ENCODE measurements around the gene CASP1.
A peak's percentile ranks its signal among the peaks of the same experiment; 100 is the strongest.
"Not testable (repeated sequence)": the region's sequence is repeated elsewhere in the genome, so short reads cannot be mapped to it uniquely, and the experiment has no call there.

The CASP1 gene

GRCh38 chr11:105034813-105035620, at the start of gene CASP1:
TSS of gene CASP1 (minus strand) at chr11:105035144. CDS start at chr11:105035113, 31 bp downstream.
- no peak for DNase-seq

GRCh38 chr11:105081412-105082150, 46.6 kb upstream of the CASP1 start:
- DNase-seq: no peak

DNA sequence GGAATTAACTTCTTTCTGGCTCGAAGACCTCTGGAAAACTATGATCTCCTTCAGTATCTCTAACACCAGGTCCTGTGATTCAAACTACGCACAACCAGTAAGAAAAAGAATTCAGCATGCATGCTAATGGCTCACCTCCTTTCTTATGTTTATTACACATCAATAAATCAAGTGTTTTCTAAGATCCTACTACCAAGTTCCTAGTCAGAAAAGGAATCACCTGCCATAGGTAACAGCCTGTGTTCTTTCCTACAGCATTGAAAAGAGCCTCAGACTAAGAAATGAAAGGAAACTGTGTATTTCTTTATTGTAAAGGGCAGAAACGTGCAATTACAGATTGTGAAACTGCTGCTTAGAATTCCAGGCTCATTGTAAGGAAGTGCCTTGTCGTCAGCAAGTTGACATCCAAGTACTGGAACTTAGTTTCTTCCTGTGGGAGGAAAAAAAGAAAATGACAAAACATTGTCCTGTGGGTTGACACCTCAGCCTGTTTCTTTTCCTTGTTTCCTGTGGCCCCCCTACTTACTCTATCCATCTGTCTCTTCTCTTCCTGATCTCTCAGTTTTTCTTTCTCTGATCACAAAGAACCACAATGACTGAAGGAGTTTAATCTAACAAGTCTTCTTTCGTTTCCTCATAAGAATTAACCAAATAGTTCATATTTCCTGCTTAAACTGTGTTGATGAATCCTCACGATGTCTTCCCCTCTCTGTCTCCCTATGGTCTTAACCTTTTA, 45.4 kb upstream of the CASP1 start:
- DNase-seq: not testable (repeated sequence)

DNA sequence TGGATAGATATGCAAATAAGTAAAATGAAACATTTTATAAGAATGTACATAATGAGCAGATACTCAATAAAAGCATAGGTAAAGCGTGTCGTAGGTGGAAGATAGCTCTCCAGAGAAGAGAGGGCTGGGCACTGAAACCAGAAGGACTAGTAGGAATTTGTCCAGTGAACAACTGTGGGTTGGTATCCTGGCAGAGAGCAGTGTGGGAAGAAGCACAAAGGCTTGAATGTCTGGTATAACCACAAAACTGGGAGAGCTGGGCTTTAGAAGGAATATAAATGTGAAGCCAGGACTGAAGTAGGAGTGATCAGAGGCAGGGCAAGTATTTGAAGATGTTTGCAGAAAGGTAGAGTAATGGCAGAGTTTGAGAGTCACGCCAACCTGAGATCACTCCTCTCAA, 43.3 kb upstream of the CASP1 start:
- no peak for DNase-seq

GRCh38 chr11:105077141-105077790, 42.3 kb upstream of the CASP1 start:
- peak; percentile 65 for DNase-seq

GRCh38 chr11:105074166-105074530, 39.2 kb upstream of the CASP1 start:
- DNase-seq: no peak

DNA sequence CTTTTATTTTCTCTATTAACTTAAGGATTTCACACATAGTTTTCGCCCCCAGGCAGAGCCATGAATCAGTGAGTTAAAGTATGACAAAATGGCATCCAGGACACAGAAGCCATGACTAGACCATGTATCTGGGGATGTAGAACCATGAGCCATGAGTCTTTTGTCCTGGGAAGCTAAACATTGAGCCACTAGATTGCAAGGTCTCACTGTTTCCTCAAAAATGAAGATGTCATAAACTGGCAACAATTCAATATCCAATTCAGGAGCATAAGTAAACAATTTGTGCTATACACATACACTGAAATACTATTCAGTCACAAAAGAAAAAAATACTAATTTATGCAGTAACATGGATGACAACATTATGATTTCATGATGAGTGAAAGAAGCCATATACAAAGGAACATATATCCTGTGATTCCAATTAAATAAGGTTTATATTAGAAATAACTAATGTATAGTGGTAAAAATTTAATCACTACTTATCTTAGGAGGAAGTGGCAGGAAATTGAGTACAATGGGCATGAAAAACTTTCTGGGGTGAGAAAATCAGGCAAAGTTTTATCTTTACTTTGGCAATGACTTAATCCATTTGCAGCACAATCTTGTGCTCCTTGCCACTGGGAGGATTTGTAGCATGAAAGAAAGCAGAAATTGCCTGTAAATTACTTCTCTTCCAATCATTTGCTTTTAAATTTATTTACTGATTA, 38.7 kb upstream of the CASP1 start:
- no peak for DNase-seq

DNA sequence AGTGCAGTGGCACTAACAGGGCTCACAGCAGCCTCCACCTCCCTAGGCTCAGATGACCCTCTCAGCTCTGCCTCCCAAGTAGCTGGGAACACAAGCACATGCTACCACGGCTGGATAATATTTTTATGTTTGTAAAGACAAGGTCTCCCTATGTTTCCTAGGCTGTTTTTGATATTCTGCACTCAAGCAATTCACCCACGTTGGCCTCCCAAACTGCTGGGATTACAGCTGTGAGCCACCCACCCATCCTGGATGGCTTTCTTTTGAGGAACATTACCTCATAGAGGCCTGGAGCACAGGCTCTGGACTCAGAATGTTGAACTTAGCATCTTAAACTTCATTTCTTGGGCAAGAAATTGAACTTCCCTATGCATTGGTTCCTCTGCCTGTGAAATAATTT, 37.1 kb upstream of the CASP1 start:
- not testable (repeated sequence) for DNase-seq

GRCh38 chr11:105071089-105071732, 36.3 kb upstream of the CASP1 start:
- DNase-seq: peak; percentile 61

DNA sequence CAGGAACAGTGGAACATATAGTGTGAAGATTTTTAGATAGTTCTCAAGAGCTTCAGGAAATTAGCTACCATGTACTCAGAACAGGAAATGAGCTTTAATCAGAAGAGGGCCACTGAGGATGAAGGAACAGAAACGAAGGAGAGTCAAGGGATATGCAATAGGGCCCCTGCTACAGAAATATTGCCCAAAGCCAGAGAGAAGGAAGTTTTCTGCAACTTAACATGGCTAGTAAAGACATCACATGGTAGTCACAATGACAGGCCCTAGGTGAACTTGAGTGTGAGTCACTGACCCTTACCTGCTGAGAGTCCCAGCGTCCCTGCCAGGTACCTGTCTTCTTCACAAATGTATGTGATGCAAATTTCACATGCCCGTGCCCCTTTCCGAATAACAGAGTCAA, 35.4 kb upstream of the CASP1 start:
- peak; percentile 63 for DNase-seq

DNA sequence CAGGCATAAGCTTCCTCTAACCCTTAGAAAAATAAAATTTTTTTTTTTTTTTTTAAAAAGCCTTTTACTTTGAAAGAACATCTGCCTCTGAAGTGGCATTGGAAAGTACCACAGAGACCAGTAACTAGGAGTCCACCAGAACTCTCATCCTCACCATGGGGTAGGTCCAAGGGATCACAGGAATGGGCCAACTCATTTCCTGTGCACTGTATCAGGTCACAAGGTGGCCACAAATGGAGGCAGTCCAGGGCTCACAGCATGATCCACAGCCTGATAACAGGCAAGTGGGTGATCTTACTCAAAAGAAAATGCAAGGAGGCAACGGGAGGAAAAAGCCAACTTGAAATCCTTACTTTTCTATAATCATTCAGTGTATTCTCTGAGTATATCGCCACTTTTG, 34.8 kb upstream of the CASP1 start:
- DNase-seq: not testable (repeated sequence)

- not testable (repeated sequence) for DNase-seq
These were observed 28.4 kb upstream of the CASP1 start for GRCh38 chr11:105063245-105063941.

DNA sequence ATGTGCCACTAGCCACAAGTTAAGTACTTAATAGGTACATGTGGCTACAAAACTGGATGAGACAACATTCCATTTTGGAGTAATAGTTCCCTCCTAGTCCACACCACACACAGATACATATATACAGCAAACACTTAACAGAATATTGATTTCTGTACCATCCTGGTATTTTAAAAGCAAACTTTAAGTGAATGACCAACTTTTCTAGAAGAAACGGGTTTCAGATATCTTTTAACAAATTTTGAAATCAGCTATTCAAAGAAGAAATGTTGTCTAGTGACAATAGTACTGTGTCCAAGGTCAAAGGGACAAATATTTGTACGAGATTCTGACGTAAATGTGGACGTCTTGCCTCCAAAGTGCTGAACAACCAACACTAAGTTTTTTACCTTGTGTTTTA, 22.5 kb upstream of the CASP1 start:
- no peak for DNase-seq

GRCh38 chr11:105056446-105056845, 21.5 kb upstream of the CASP1 start:
- DNase-seq: no peak

GRCh38 chr11:105054723-105055493, 20.0 kb upstream of the CASP1 start:
- DNase-seq: no peak

GRCh38 chr11:105052487-105052886, 17.5 kb upstream of the CASP1 start:
- DNase-seq: no peak

- no peak for DNase-seq
These were observed 16.6 kb upstream of the CASP1 start for GRCh38 chr11:105051559-105051958.

- no peak for DNase-seq
These were observed 14.5 kb upstream of the CASP1 start for GRCh38 chr11:105049481-105049880.

- DNase-seq: no peak
These were observed 12.1 kb upstream of the CASP1 start for GRCh38 chr11:105046898-105047579.

Data from activated effector memory CD4-positive, alpha-beta T cell treated with anti-CD3 and anti-CD28 coated beads, Interleukin-2, amount 50 U/mL, for 16 hours (primary cell).